ENCODE results near the gene PPIL6.

Gene PPIL6

GRCh38 chr6:109449064-109449794, 8.8 kb upstream of the PPIL6 start:
- DNase-seq, result no peak

- DNase-seq, result no peak
Observed at GRCh38 chr6:109448615-109449014, 8.2 kb upstream of the PPIL6 start.

- DNase-seq, result no peak
Observed at GRCh38 chr6:109447878-109448555, 7.6 kb upstream of the PPIL6 start.

GRCh38 chr6:109447087-109447486, 6.7 kb upstream of the PPIL6 start:
- DNase-seq, result no peak

DNA sequence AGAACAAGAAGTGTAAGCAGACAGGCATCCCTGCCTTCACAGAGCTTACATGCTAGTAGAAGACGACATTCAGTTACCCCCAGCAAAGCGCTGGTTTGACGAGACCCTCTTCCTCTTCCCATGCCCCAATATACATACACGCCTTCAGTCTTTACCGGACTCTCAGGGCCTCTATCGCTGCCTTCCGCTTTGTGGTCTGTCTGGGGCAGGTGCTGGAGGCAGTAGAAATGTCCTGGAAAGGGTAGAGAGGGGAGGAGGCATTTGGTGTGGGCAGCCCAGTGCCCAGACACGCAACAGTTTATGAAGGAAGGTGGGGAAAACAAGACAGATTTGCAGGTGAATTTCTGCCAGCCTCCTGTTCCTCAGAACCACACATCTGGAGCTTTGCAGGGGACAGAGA, 6.1 kb upstream of the PPIL6 start:
- no peak for DNase-seq

DNA sequence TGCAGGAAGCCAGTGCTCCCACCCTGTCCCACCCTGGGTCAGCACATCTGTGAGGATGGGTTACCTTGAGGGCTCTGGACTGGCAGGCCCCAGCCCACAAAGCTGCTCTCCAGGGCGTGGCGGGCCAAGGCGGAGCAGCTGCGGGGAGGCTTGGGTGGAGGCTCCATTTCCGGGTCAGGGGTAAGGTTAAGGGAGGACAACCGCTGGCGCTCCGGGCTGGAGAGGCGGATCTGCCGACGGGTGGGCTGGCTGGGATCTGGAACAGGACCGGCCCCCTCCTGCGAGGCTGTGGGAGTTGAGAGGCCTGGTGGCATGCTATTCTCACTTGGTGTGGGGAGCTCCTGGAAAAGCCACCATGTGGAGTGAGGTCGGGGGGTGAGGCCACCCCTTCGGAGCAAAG, 5.6 kb upstream of the PPIL6 start:
- DNase-seq, result no peak

- no peak for DNase-seq
Observed at GRCh38 chr6:109445382-109445781, 5.0 kb upstream of the PPIL6 start.

DNA sequence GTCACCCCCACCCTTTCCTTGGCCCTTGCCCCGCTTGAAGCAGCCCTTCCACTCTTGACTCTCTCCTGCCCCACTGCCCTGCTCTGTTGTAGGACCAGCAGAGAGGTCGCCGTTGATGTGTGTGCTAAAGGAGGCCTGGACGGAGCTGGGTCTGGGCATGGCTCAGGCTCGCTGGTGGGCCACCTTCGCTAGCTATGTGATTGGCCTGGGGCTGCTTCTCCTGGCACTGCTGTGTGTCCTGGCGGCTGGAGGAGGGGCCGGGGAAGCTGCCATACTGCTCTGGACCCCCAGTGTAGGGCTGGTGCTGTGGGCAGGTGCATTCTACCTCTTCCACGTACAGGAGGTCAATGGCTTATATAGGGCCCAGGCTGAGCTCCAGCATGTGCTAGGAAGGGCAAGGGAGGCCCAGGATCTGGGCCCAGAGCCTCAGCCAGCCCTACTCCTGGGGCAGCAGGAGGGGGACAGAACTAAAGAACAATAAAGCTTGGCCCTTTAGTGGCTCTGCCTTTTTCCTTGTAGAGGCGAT, 3.1 kb upstream of the PPIL6 start:
- DNase-seq, result no peak

- DNase-seq, result no peak
Observed at GRCh38 chr6:109442393-109442924, 2.0 kb upstream of the PPIL6 start.

- no peak for DNase-seq
Observed at GRCh38 chr6:109441069-109441816, 815 bp upstream of the PPIL6 start.

- DNase-seq, result no peak
Observed at GRCh38 chr6:109436041-109436440, 4.4 kb downstream of the PPIL6 start.

- no peak for DNase-seq
Observed at GRCh38 chr6:109434456-109434855, 6.0 kb downstream of the PPIL6 start.

DNA sequence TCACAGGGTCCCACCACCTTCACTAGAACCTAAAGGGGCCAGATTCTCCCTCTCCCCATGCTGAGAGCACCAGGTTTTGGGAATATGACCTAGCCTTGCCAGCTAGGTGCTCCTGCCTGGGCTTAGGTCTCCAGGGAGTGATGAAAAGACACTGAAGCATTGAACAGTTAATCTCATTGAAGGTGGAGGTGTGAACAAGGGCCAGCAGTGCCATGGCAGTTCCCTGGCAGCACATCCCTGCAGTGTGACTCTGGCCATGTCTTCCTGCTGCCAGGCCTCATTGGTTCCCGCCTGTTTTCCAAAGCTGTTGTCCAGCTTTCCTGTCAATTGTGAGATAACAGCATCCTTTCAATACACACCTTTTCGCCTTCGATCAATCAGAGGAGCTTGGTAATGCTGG, 10.9 kb downstream of the PPIL6 start:
- DNase-seq, result no peak

GRCh38 chr6:109428889-109429477, 11.4 kb downstream of the PPIL6 start:
- no peak for DNase-seq

DNA sequence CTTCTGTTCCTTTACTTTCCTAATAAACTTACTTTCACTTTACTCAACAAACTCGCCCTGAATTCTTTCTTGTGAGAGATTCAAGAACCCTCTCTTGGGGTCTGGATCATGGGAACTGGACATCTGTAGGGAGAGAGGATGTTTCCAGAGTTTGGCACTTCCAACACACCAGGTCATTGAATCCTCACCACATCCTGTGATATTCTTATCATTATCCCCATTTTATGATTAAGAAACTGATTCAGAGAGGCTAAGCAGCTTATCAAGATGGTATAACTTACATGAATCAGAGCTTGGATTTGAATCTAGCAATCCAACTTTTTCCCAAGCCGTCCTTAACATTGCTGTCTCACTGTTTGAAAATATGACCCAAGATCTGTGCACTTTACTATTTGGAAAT, 15.5 kb downstream of the PPIL6 start:
- DNase-seq, result no peak

DNA sequence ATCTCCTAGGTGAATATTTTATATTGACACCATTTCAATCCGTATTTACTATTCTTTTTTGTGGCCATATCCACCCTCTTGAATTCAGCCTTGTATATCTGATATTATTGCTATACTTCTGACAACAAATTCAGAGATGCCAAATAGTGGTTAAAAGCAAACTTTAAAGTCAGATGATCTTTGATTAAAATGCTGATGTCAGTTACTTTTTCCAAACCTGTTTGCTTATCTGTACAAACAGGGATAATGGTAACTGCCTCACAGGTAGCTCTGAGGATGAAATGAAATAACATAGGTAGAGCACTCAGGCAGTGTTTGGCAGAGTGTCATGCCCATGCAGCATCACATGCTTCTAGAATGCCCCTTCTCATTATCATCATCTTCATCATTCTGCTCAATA, 19.2 kb downstream of the PPIL6 start:
- no peak for DNase-seq

- no peak for DNase-seq
Observed at GRCh38 chr6:109420751-109421150, 19.7 kb downstream of the PPIL6 start.

- DNase-seq, result no peak
Observed at GRCh38 chr6:109417646-109418045, 22.8 kb downstream of the PPIL6 start.

- DNase-seq, result no peak
Observed at GRCh38 chr6:109411034-109411433, 29.4 kb downstream of the PPIL6 start.

GRCh38 chr6:109406196-109406595, 34.2 kb downstream of the PPIL6 start:
- DNase-seq, result no peak

- DNase-seq, result no peak
Observed at GRCh38 chr6:109397020-109397419, 43.4 kb downstream of the PPIL6 start.

GRCh38 chr6:109396046-109396718, 44.2 kb downstream of the PPIL6 start:
- DNase-seq, result no peak

Measured in cortex of kidney (tissue), 1 donor.